OCI-LY3 (cell line): ENCODE data around the gene PTPRD.

Experiments
- H2AFZ ChIP-seq: fragments of 200-600, 300-600 bp; shearing (Covaris generic); 2 replicates; pipeline ENCODE4 v1.6.0; 2014; ENCODE audit warnings: antibody characterized with exemption, low read depth, low read length
- H3K27ac ChIP-seq: fragments of 200-600, 300-600 bp; sonication (generic); 2 replicates; pipeline ENCODE4 v1.5.1; 2014; ENCODE audit warnings: mild to moderate bottlenecking, low read length, moderate library complexity, mixed read lengths
- H3K27me3 ChIP-seq: fragments of 200-600, 300-600 bp; sonication (generic); 2 replicates; pipeline ENCODE4 v1.6.1; 2014; ENCODE audit warnings: low read depth, low read length, mixed read lengths
- H3K36me3 ChIP-seq: fragments of 200-600, 300-600 bp; sonication (generic); replicated peaks from 2 replicates; pipeline ENCODE3; 2014; ENCODE audit warnings: low read depth, low read length, mixed read lengths
- H3K4me1 ChIP-seq: fragments of 300-600, 200-600 bp; sonication (generic); 2 replicates; pipeline ENCODE4 v1.6.1; 2014; ENCODE audit warnings: low read length, mixed read lengths
- H3K4me2 ChIP-seq: fragments of 200-600, 300-600 bp; sonication (generic); 2 replicates; pipeline ENCODE4 v1.6.1; 2014; ENCODE audit warnings: low read length, mixed read lengths
- H3K4me3 ChIP-seq: fragments of 300-600, 200-600 bp; sonication (generic); 2 replicates; pipeline ENCODE4 v1.5.1; 2014; ENCODE audit warnings: antibody characterized with exemption, mild to moderate bottlenecking, low read length, moderate library complexity
- H3K79me2 ChIP-seq: fragments of 300-600, 200-600 bp; shearing (Covaris generic); 2 replicates; pipeline ENCODE4 v1.6.1; 2014; ENCODE audit warnings: mild to moderate bottlenecking, low read length, mixed read lengths
- H3K9ac ChIP-seq: fragments of 300-600, 200-600 bp; shearing (Covaris generic); 2 replicates; pipeline ENCODE4 v1.6.0; 2014; ENCODE audit warnings: mild to moderate bottlenecking, low read length, moderate library complexity
- H3K9me3 ChIP-seq: fragments of 200-600, 300-600 bp; shearing (Covaris generic); 2 replicates; pipeline ENCODE4 v1.6.1; 2014; ENCODE audit warnings: low read length, mixed read lengths; ENCODE audit not compliant: insufficient read depth
- H4K20me1 ChIP-seq: fragments of 200-600, 300-600 bp; sonication (generic); 2 replicates; pipeline ENCODE4 v1.6.1; 2016; ENCODE audit warnings: low read length, mixed read lengths; ENCODE audit not compliant: insufficient read depth
- CTCF ChIP-seq: fragments of 200-600, 300-600 bp; sonication (generic); IDR thresholded peaks from 2 replicates; pipeline ENCODE4 v1.5.1; 2014; ENCODE audit warnings: antibody characterized with exemption, low read length, low read depth
- EZH2phosphoT487 ChIP-seq: fragments of 200-600 bp; shearing (Covaris generic); IDR thresholded peaks from 2 replicates; pipeline ENCODE4 v1.6.1; 2018; ENCODE audit warnings: antibody characterized with exemption, mixed run types, low read depth

The PTPRD gene

GRCh38 chr9:9924376-9924775 is 688.4 kb downstream of the PTPRD start:
- no peak overlapping the region for H3K4me3 ChIP-seq
- H3K4me2 ChIP-seq = peak overlapping the region; percentile 20; the same call in 1 of the 2 replicates
- H3K27me3 ChIP-seq = peaks cover 4% of the 10 kb centered on the region; the same call in 1 of the 2 replicates
- no peaks in the 10 kb centered on the region for H4K20me1 ChIP-seq
- H3K36me3 ChIP-seq = no peaks in the 10 kb centered on the region
- no peak overlapping the region for H3K9ac ChIP-seq
- H3K79me2 ChIP-seq = no peaks in the 10 kb centered on the region
- no peak for TF ChIP-seq EZH2phosphoT487
- no peak for TF ChIP-seq CTCF
- H3K4me1 ChIP-seq = no peaks in the 10 kb centered on the region; the same call in 1 of the 2 replicates
- no peak overlapping the region for H3K27ac ChIP-seq
- H3K9me3 ChIP-seq = no peaks in the 10 kb centered on the region
- no peak overlapping the region for H2AFZ ChIP-seq

GRCh38 chr9:9921805-9922204 is 691.0 kb downstream of the PTPRD start:
- Histone ChIP-seq H3K4me1 (no peaks in the 10 kb centered on the region; the same call in 1 of the 2 replicates), H3K27me3 (peaks cover 4% of the 10 kb centered on the region; the same call in 1 of the 2 replicates), H3K9me3 (no peaks in the 10 kb centered on the region), H4K20me1 (no peaks in the 10 kb centered on the region), H3K79me2 (no peaks in the 10 kb centered on the region), H3K4me3 (no peak overlapping the region), H3K9ac (no peak overlapping the region), H3K4me2 (no peak overlapping the region), H3K36me3 (no peaks in the 10 kb centered on the region), H3K27ac (no peak overlapping the region), H2AFZ (no peak overlapping the region)
- TF ChIP-seq EZH2phosphoT487 (no peak), CTCF (no peak)

GRCh38 chr9:9920425-9921060 is 692.3 kb downstream of the PTPRD start:
- Histone ChIP-seq H4K20me1 (no peaks in the 10 kb centered on the region), H3K27ac (no peak overlapping the region), H3K36me3 (no peaks in the 10 kb centered on the region), H3K79me2 (no peaks in the 10 kb centered on the region), H2AFZ (no peak overlapping the region), H3K27me3 (peaks cover 4% of the 10 kb centered on the region; the same call in 1 of the 2 replicates), H3K9me3 (no peaks in the 10 kb centered on the region), H3K4me3 (peak overlapping the region; percentile 16; the same call in 1 of the 2 replicates), H3K9ac (no peak overlapping the region), H3K4me1 (no peaks in the 10 kb centered on the region; the same call in 1 of the 2 replicates), H3K4me2 (peak overlapping the region; percentile 20; the same call in 1 of the 2 replicates)
- no peak for TF ChIP-seq EZH2phosphoT487
- peak; percentile 42 for TF ChIP-seq CTCF

GRCh38 chr9:9919174-9919775 is 693.5 kb downstream of the PTPRD start:
- H3K4me1 ChIP-seq = no peaks in the 10 kb centered on the region; the same call in 1 of the 2 replicates
- H3K27me3 ChIP-seq = peaks cover 4% of the 10 kb centered on the region; the same call in 1 of the 2 replicates
- 0 out of 2 replicates have a peak overlapping the region, but pooled peaks have one; percentile 20 for H3K4me2 ChIP-seq
- H3K36me3 ChIP-seq = no peaks in the 10 kb centered on the region
- no peaks in the 10 kb centered on the region for H4K20me1 ChIP-seq
- TF ChIP-seq CTCF = no peak
- TF ChIP-seq EZH2phosphoT487 = no peak
- H3K79me2 ChIP-seq = no peaks in the 10 kb centered on the region
- no peak overlapping the region for H3K9ac ChIP-seq
- H3K4me3 ChIP-seq = no peak overlapping the region
- no peak overlapping the region for H2AFZ ChIP-seq
- H3K27ac ChIP-seq = no peak overlapping the region
- H3K9me3 ChIP-seq = no peaks in the 10 kb centered on the region
